Endothelial cell (in vitro differentiated cells): ENCODE measurements around the gene KIAA1958. TPM values are rescaled to one million over a fixed set of nuclear protein-coding genes. Genes with fewer than 3 reads are reported as not detected.

Experiments used
- DNase-seq: peaks from one replicate; pipeline ENCODE4 v3.0.0; 2021; ENCODE audit warnings: low spot score
- H3K27ac Mint-ChIP-seq: one replicate; pipeline ENCODE4 v1.8.0; 2021; ENCODE audit warnings: mixed read lengths, inconsistent platforms; ENCODE audit not compliant: unreplicated experiment
- H3K27me3 Mint-ChIP-seq: one replicate; pipeline ENCODE4 v1.8.0; 2021; ENCODE audit warnings: mild to moderate bottlenecking, moderate library complexity, mixed read lengths, inconsistent platforms; ENCODE audit not compliant: unreplicated experiment
- H3K36me3 Mint-ChIP-seq: one replicate; pipeline ENCODE4 v1.8.0; 2021; ENCODE audit warnings: mild to moderate bottlenecking, low read depth, mixed read lengths, inconsistent platforms; ENCODE audit not compliant: unreplicated experiment
- H3K4me1 Mint-ChIP-seq: one replicate; pipeline ENCODE4 v1.8.0; 2021; ENCODE audit warnings: mild to moderate bottlenecking, mixed read lengths, inconsistent platforms; ENCODE audit not compliant: unreplicated experiment
- H3K4me3 Mint-ChIP-seq: one replicate; pipeline ENCODE4 v1.8.0; 2021; ENCODE audit warnings: mild to moderate bottlenecking, mixed read lengths, inconsistent platforms; ENCODE audit not compliant: unreplicated experiment
- H3K9me3 Mint-ChIP-seq: one replicate; pipeline ENCODE4 v1.8.0; 2021; ENCODE audit warnings: mixed read lengths, inconsistent platforms; ENCODE audit not compliant: unreplicated experiment
- CTCF ChIP-seq: fragments of 200-600 bp; sonication (generic); IDR thresholded peaks from one replicate; pipeline ENCODE4 v1.5.0; 2021; ENCODE audit warnings: antibody characterized with exemption; ENCODE audit not compliant: unreplicated experiment
- total RNA-seq: library from RNA; stranded (reverse); fragmentation: NEBNext Ultra II Directional; extraction: Animal tissue kit (Norgen Biotek cat#: 25700); gene quantifications from one replicate; pipeline ENCODE4 v1.2.1, GENCODE V29; 2021; ENCODE audit not compliant: unreplicated experiment

KIAA1958 gene
- total RNA-seq, 1 donor from 2014 or later: 15.1 TPM

- peaks cover 29% of the 10 kb centered on the region for H3K36me3 Mint-ChIP-seq
- peaks cover 6% of the 10 kb centered on the region for H3K4me1 Mint-ChIP-seq
- DNase-seq: no peak
- peaks cover 9% of the 10 kb centered on the region for H3K9me3 Mint-ChIP-seq
- no peak overlapping the region for H3K27ac Mint-ChIP-seq
- TF ChIP-seq CTCF: no peak
- H3K27me3 Mint-ChIP-seq: peaks cover 3% of the 10 kb centered on the region
- peak overlapping the region; percentile 60 for H3K4me3 Mint-ChIP-seq
These were observed 6.9 kb downstream of the KIAA1958 start for GRCh38 chr9:112493393-112494137.

- TF ChIP-seq CTCF: no peak
- no peak overlapping the region for H3K4me3 Mint-ChIP-seq
- H3K4me1 Mint-ChIP-seq: peaks cover 5% of the 10 kb centered on the region
- peaks cover 29% of the 10 kb centered on the region for H3K36me3 Mint-ChIP-seq
- no peak overlapping the region for H3K27ac Mint-ChIP-seq
- H3K27me3 Mint-ChIP-seq: peaks cover 3% of the 10 kb centered on the region
- DNase-seq: no peak
- H3K9me3 Mint-ChIP-seq: peaks cover 9% of the 10 kb centered on the region
These were observed 7.5 kb downstream of the KIAA1958 start for GRCh38 chr9:112494153-112494552.

GRCh38 chr9:112495614-112496013, 9.0 kb downstream of the KIAA1958 start:
- Mint-ChIP-seq H3K36me3 (peaks cover 29% of the 10 kb centered on the region), H3K4me1 (no peaks in the 10 kb centered on the region), H3K4me3 (no peak overlapping the region), H3K27ac (no peak overlapping the region), H3K27me3 (peaks cover 3% of the 10 kb centered on the region), H3K9me3 (peaks cover 9% of the 10 kb centered on the region)
- DNase-seq: no peak
- TF ChIP-seq CTCF: no peak

GRCh38 chr9:112496074-112496722, 9.6 kb downstream of the KIAA1958 start:
- Mint-ChIP-seq H3K27ac (no peak overlapping the region), H3K27me3 (peaks cover 3% of the 10 kb centered on the region)

More at GRCh38 chr9:112496074-112496722, 9.6 kb downstream of the KIAA1958 start:
- peaks cover 29% of the 10 kb centered on the region for H3K36me3 Mint-ChIP-seq
- H3K4me1 Mint-ChIP-seq: no peaks in the 10 kb centered on the region
- no peak overlapping the region for H3K4me3 Mint-ChIP-seq
- TF ChIP-seq CTCF: no peak
- H3K9me3 Mint-ChIP-seq: peaks cover 9% of the 10 kb centered on the region
- no peak for DNase-seq
